Neural cell (in vitro differentiated cells): ENCODE results near the gene DOK4. TPM values are rescaled to one million over a fixed set of nuclear protein-coding genes. Genes with fewer than 3 reads are reported as not detected.

Source experiments
- H2AFZ ChIP-seq: fragments of 200-600, 300-800 bp; sonication (generic), shearing (Covaris generic); 2 replicates; pipeline ENCODE4 v1.6.0; 2014; ENCODE audit warnings: low read depth, mild to moderate bottlenecking, antibody characterized with exemption, low read length, moderate library complexity
- H3F3A ChIP-seq: fragments of 200-600 bp; shearing (Covaris generic); 2 replicates; pipeline ENCODE4 v1.6.1; 2016; ENCODE audit warnings: mild to moderate bottlenecking, moderate library complexity, mixed read lengths, antibody characterized with exemption, low read length; ENCODE audit not compliant: insufficient read depth, poor library complexity, severe bottlenecking
- H3K27ac ChIP-seq: fragments of 200-600, 300-800 bp; sonication (generic), shearing (Covaris generic); 2 replicates; pipeline ENCODE4 v1.5.1; 2014; ENCODE audit warnings: mild to moderate bottlenecking, low read length, moderate library complexity
- H3K27me3 ChIP-seq: fragments of 300-800, 200-600 bp; sonication (generic), shearing (Covaris generic); 2 replicates; pipeline ENCODE4 v1.6.0; 2014; ENCODE audit warnings: mild to moderate bottlenecking, low read depth, low read length, moderate library complexity; ENCODE audit not compliant: insufficient read depth
- H3K36me3 ChIP-seq: fragments of 300-800, 200-600 bp; sonication (generic), shearing (Covaris generic); 2 replicates; pipeline ENCODE4 v1.5.1; 2014; ENCODE audit warnings: mild to moderate bottlenecking, antibody characterized with exemption, low read length, moderate library complexity; ENCODE audit not compliant: insufficient read depth
- H3K4me2 ChIP-seq: fragments of 300-800, 200-600 bp; sonication (generic), shearing (Covaris generic); 2 replicates; pipeline ENCODE4 v1.6.0; 2014; ENCODE audit warnings: mild to moderate bottlenecking, low read length
- H3K4me3 ChIP-seq: fragments of 300-800, 200-600 bp; sonication (generic), shearing (Covaris generic); 2 replicates; pipeline ENCODE4 v1.5.1; 2014; ENCODE audit warnings: mild to moderate bottlenecking, low read length, moderate library complexity
- H3K79me2 ChIP-seq: fragments of 200-600 bp; shearing (Covaris generic); replicated peaks from 2 replicates; pipeline ENCODE4 v1.6.0; 2014; ENCODE audit warnings: mild to moderate bottlenecking, low read length, moderate library complexity; ENCODE audit not compliant: insufficient read depth
- H3K9ac ChIP-seq: fragments of 300-800, 200-600 bp; sonication (generic), shearing (Covaris generic); 2 replicates; pipeline ENCODE4 v1.6.1; 2016; ENCODE audit warnings: mild to moderate bottlenecking, low read length, mixed read lengths
- H3K9me2 ChIP-seq: fragments of 200-600 bp; shearing (Covaris generic); 2 replicates; pipeline ENCODE4 v1.6.1; 2016; ENCODE audit warnings: mild to moderate bottlenecking, low read length, mixed read lengths; ENCODE audit not compliant: insufficient read depth
- H3K9me3 ChIP-seq: fragments of 200-600, 300-800 bp; sonication (generic), shearing (Covaris generic); 2 replicates; pipeline ENCODE4 v1.6.1; 2016; ENCODE audit warnings: mild to moderate bottlenecking, mixed run types, low read length, moderate library complexity, mixed read lengths
- H4K20me1 ChIP-seq: fragments of 200-600 bp; shearing (Covaris generic); 2 replicates; pipeline ENCODE4 v1.6.1; 2016; ENCODE audit warnings: mild to moderate bottlenecking, mixed run types; ENCODE audit not compliant: insufficient read depth
- EP300 ChIP-seq: fragments of 450-650 bp; conservative IDR thresholded peaks from 2 replicates; pipeline ENCODE4 v1.6.1; 2014; ENCODE audit warnings: antibody characterized with exemption, mild to moderate bottlenecking, moderate library complexity; ENCODE audit not compliant: poor library complexity, severe bottlenecking
- EZH2 ChIP-seq: fragments of 200-600, 300-800 bp; shearing (Covaris generic), sonication (generic); IDR thresholded peaks from 2 replicates; pipeline ENCODE4 v1.6.1; 2014; ENCODE audit warnings: antibody characterized with exemption, low read length, borderline replicate concordance, mild to moderate bottlenecking; ENCODE audit not compliant: insufficient read depth, poor library complexity, severe bottlenecking
- MXI1 ChIP-seq: fragments of 450-650 bp; conservative IDR thresholded peaks from 2 replicates; pipeline ENCODE4 v1.6.1; 2014; ENCODE audit warnings: antibody characterized with exemption, mild to moderate bottlenecking; ENCODE audit not compliant: poor library complexity, severe bottlenecking
- SMC3 ChIP-seq: fragments of 450-650 bp; conservative IDR thresholded peaks from 2 replicates; pipeline ENCODE4 v1.6.1; 2014; ENCODE audit warnings: antibody characterized with exemption, mild to moderate bottlenecking, moderate library complexity; ENCODE audit not compliant: poor library complexity
- TAF1 ChIP-seq: IDR thresholded peaks from 2 replicates; pipeline ENCODE4 v1.6.1; 2012; ENCODE audit warnings: low read depth
- polyA plus RNA-seq: library from polyadenylated mRNA; depleted of rRNA; stranded (reverse); fragments of >200 nt; gene quantifications from 2 replicates; pipeline ENCODE4 v1.2.3, GENCODE V29; 2014
- TF ChIP-seq, protein P1 (sequence below): fragments of 450-650 bp; IDR thresholded peaks from 2 replicates; pipeline ENCODE4 v1.5.1; 2014; ENCODE audit warnings: antibody characterized with exemption, mild to moderate bottlenecking, moderate library complexity; ENCODE audit not compliant: poor library complexity, severe bottlenecking
- TF ChIP-seq, protein P2 (sequence below): IDR thresholded peaks from 2 replicates; pipeline ENCODE4 v1.6.1; 2012; ENCODE audit warnings: borderline replicate concordance

DOK4 gene
- polyA plus RNA-seq, 1 donor from 2014 or later: 214 TPM

DNA sequence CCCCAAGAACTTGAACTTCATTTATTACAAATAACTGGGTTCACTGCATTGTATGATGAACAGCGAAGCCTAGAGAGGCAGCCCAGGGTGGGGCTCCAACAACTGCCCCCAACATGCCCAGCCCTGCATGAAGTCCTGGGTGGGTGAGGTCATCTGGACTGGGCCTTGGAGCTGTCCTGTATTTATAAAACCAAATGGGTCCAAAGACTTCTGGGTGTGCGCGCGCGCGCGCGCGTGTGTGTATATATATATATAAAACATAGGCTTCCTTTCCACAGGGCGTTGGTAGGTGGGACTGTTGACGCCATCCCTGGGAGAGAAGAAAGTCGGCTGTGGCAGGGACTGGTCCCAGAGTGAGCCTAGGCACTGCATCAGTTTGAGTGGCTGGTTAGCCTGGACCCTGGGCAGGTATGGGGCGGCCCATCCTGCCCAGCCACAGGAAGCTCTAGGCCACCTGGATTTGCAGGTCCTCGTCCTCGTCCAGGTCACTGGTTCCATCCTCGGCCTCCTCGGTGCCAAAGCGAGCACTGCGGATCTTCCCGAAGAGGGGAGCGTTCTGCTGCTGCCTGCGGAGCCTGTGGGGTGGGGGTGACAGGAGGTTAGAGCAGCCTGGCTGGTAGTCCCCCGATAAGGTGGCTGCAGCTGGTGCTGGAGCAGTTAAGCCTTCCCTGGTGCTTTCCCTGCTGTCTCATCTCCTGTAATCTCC is 26.2 kb upstream of the DOK4 start:
- H3K9me3 ChIP-seq: no peaks in the 10 kb centered on the region
- no peak overlapping the region for H3K4me3 ChIP-seq
- H3K9ac ChIP-seq: no peak overlapping the region
- no peaks in the 10 kb centered on the region for H3K36me3 ChIP-seq
- no peaks in the 10 kb centered on the region for H3K79me2 ChIP-seq
- no peak for TF ChIP-seq EP300
- no peak for TF ChIP-seq MXI1
- TF ChIP-seq, protein P1, sequence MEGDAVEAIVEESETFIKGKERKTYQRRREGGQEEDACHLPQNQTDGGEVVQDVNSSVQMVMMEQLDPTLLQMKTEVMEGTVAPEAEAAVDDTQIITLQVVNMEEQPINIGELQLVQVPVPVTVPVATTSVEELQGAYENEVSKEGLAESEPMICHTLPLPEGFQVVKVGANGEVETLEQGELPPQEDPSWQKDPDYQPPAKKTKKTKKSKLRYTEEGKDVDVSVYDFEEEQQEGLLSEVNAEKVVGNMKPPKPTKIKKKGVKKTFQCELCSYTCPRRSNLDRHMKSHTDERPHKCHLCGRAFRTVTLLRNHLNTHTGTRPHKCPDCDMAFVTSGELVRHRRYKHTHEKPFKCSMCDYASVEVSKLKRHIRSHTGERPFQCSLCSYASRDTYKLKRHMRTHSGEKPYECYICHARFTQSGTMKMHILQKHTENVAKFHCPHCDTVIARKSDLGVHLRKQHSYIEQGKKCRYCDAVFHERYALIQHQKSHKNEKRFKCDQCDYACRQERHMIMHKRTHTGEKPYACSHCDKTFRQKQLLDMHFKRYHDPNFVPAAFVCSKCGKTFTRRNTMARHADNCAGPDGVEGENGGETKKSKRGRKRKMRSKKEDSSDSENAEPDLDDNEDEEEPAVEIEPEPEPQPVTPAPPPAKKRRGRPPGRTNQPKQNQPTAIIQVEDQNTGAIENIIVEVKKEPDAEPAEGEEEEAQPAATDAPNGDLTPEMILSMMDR: no peak
- no peak for TF ChIP-seq EZH2
- no peak for TF ChIP-seq SMC3
- no peak for TF ChIP-seq TAF1
- H3F3A ChIP-seq: no peaks in the 10 kb centered on the region
- H4K20me1 ChIP-seq: no peaks in the 10 kb centered on the region
- H2AFZ ChIP-seq: no peak overlapping the region
- H3K4me2 ChIP-seq: no peak overlapping the region
- H3K27me3 ChIP-seq: no peaks in the 10 kb centered on the region
- no peaks in the 10 kb centered on the region for H3K9me2 ChIP-seq
- H3K27ac ChIP-seq: no peak overlapping the region

DNA sequence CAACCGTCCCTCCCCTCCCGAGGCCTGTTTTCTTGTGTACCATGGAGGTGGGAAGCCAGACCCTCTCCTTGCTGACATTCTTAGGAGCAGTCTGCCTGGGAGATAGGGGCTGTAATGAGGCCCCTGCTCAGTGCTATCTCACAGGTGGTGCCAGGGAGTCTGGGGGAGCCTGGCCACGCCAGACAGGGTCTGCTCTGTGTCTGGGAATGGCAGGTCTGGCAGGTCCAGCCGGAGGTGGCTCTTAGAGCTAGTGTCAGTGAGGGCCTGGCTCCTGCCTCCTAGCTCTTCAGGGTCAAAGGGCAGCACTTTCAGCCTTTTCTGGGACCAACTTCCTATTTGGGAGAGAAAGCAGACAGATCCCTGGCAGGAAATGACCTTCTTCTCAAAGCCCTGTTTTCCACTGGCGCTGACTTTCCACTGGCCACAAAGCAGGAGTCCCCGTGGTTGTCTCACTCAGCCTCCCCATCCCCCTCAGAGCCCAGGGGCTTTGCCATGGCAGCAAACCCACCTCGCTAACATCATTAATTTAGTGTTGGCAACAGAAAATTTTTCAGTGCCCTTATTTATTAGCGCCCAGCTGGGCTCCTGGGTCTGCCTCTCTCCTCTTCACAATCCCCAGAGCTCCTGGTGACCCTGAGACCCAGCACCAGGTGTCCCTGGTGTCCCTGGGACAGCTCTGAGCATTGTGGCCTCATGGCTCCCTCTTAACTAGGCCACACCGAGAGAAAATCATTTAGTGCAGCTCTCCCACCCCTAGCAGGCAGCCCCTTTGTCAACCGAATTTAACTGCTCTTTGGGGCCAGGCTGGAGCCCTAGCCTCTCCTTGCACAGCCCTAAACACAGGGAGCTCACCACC is 24.0 kb upstream of the DOK4 start:
- no peaks in the 10 kb centered on the region for H3F3A ChIP-seq
- no peaks in the 10 kb centered on the region for H3K9me3 ChIP-seq
- no peak overlapping the region for H3K9ac ChIP-seq
- H3K9me2 ChIP-seq: no peaks in the 10 kb centered on the region
- TF ChIP-seq, protein P2, sequence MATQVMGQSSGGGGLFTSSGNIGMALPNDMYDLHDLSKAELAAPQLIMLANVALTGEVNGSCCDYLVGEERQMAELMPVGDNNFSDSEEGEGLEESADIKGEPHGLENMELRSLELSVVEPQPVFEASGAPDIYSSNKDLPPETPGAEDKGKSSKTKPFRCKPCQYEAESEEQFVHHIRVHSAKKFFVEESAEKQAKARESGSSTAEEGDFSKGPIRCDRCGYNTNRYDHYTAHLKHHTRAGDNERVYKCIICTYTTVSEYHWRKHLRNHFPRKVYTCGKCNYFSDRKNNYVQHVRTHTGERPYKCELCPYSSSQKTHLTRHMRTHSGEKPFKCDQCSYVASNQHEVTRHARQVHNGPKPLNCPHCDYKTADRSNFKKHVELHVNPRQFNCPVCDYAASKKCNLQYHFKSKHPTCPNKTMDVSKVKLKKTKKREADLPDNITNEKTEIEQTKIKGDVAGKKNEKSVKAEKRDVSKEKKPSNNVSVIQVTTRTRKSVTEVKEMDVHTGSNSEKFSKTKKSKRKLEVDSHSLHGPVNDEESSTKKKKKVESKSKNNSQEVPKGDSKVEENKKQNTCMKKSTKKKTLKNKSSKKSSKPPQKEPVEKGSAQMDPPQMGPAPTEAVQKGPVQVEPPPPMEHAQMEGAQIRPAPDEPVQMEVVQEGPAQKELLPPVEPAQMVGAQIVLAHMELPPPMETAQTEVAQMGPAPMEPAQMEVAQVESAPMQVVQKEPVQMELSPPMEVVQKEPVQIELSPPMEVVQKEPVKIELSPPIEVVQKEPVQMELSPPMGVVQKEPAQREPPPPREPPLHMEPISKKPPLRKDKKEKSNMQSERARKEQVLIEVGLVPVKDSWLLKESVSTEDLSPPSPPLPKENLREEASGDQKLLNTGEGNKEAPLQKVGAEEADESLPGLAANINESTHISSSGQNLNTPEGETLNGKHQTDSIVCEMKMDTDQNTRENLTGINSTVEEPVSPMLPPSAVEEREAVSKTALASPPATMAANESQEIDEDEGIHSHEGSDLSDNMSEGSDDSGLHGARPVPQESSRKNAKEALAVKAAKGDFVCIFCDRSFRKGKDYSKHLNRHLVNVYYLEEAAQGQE: no peak
- H3K79me2 ChIP-seq: no peaks in the 10 kb centered on the region
- H4K20me1 ChIP-seq: no peaks in the 10 kb centered on the region
- no peaks in the 10 kb centered on the region for H3K36me3 ChIP-seq
- no peak overlapping the region for H2AFZ ChIP-seq
- no peak overlapping the region for H3K4me3 ChIP-seq
- no peak overlapping the region for H3K27ac ChIP-seq
- H3K4me2 ChIP-seq: no peak overlapping the region
- H3K27me3 ChIP-seq: no peaks in the 10 kb centered on the region
